GM23338 (cell line): ENCODE measurements around the gene COPB1. TPM values are rescaled to one million over a fixed set of nuclear protein-coding genes. Genes with fewer than 3 reads are reported as not detected.

Experiments used
- ATAC-seq: fragments of 200-7000 bp; cut with Tn5 transposase; 3 replicates; pipeline ENCODE4 v1.9.1; 2020
- DNase-seq: peaks from one replicate; pipeline ENCODE4 v3.0.0-alpha.2; 2015; ENCODE audit warnings: low spot score
- H2AFZ ChIP-seq: fragments of 200-600 bp; sonication (generic); 2 replicates; pipeline ENCODE4 v1.8.0; 2016; ENCODE audit warnings: antibody characterized with exemption, mild to moderate bottlenecking, moderate library complexity
- H3F3A ChIP-seq: fragments of 200-600 bp; sonication (generic); replicated peaks from 2 replicates; pipeline ENCODE4 v1.8.0; 2017; ENCODE audit warnings: antibody characterized with exemption, mixed run types, low read depth
- H3K27ac ChIP-seq: fragments of 200-600 bp; sonication (generic); 2 replicates; pipeline ENCODE4 v1.6.1; 2016; ENCODE audit warnings: low read depth
- H3K27me3 ChIP-seq: fragments of 200-600 bp; sonication (generic); 2 replicates; pipeline ENCODE4 v1.8.0; 2016; ENCODE audit warnings: mild to moderate bottlenecking, mixed run types, moderate library complexity; ENCODE audit not compliant: insufficient read depth
- H3K36me3 ChIP-seq: fragments of 200-600 bp; sonication (generic); 2 replicates; pipeline ENCODE4 v1.8.0; 2016; ENCODE audit warnings: mild to moderate bottlenecking; ENCODE audit not compliant: insufficient read depth
- H3K4me1 ChIP-seq: fragments of 200-600 bp; sonication (generic); 2 replicates; pipeline ENCODE4 v1.8.0; 2016; ENCODE audit warnings: mild to moderate bottlenecking, moderate library complexity; ENCODE audit not compliant: insufficient read depth
- H3K4me2 ChIP-seq: fragments of 200-600 bp; sonication (generic); 2 replicates; pipeline ENCODE4 v1.7.1; 2017; ENCODE audit warnings: mixed run types
- H3K4me3 ChIP-seq: fragments of 200-600 bp; sonication (generic); 2 replicates; pipeline ENCODE4 v1.6.1; 2016; ENCODE audit warnings: mixed run types
- H3K79me2 ChIP-seq: fragments of 200-600 bp; sonication (generic); replicated peaks from 2 replicates; pipeline ENCODE4 v1.8.0; 2017; ENCODE audit warnings: mild to moderate bottlenecking; ENCODE audit not compliant: insufficient read depth
- H3K9me2 ChIP-seq: fragments of 200-600 bp; sonication (generic); 2 replicates; pipeline ENCODE4 v1.8.0; 2017; ENCODE audit not compliant: insufficient read depth
- H4K20me1 ChIP-seq: fragments of 200-600 bp; sonication (generic); replicated peaks from 2 replicates; pipeline ENCODE4 v1.8.0; 2017; ENCODE audit warnings: mild to moderate bottlenecking; ENCODE audit not compliant: insufficient read depth
- H3K27ac Mint-ChIP-seq: 2 replicates; pipeline ENCODE4 v1.8.0; 2020; ENCODE audit warnings: inconsistent platforms, mild to moderate bottlenecking, moderate library complexity, mixed read lengths
- H3K27me3 Mint-ChIP-seq: 3 replicates; pipeline ENCODE4 v1.8.0; 2022; ENCODE audit warnings: low read depth, mild to moderate bottlenecking, moderate library complexity, mixed read lengths, inconsistent platforms; ENCODE audit not compliant: insufficient read depth, poor library complexity
- H3K36me3 Mint-ChIP-seq: 3 replicates; pipeline ENCODE4 v1.8.0; 2021; ENCODE audit warnings: low read depth, mild to moderate bottlenecking, inconsistent platforms, moderate library complexity, mixed read lengths
- H3K4me1 Mint-ChIP-seq: 3 replicates; pipeline ENCODE4 v1.8.0; 2020; ENCODE audit warnings: mild to moderate bottlenecking, inconsistent platforms, mixed read lengths
- H3K4me3 Mint-ChIP-seq: 3 replicates; pipeline ENCODE4 v1.8.0; 2021; ENCODE audit warnings: moderate library complexity, mild to moderate bottlenecking, inconsistent platforms, mixed read lengths
- H3K9me3 Mint-ChIP-seq: 3 replicates; pipeline ENCODE4 v1.8.0; 2020; ENCODE audit warnings: moderate library complexity, mild to moderate bottlenecking, inconsistent platforms, mixed read lengths
- CREB1 ChIP-seq: fragments of 250-450 bp; sonication (Bioruptor Pico); IDR thresholded peaks from 2 replicates; pipeline ENCODE4 v1.5.0; 2020; ENCODE audit warnings: low read depth, mild to moderate bottlenecking, moderate library complexity
- EZH2 ChIP-seq: fragments of 200-600 bp; sonication (generic); IDR thresholded peaks from one replicate; pipeline ENCODE4 v1.8.0; 2017; ENCODE audit warnings: antibody characterized with exemption, mild to moderate bottlenecking, low read depth; ENCODE audit not compliant: unreplicated experiment
- EZH2phosphoT487 ChIP-seq: fragments of 200-600 bp; sonication (generic); IDR thresholded peaks from one replicate; pipeline ENCODE4 v1.8.1; 2018; ENCODE audit warnings: antibody characterized with exemption; ENCODE audit not compliant: unreplicated experiment
- JUNB ChIP-seq: IDR thresholded peaks from one replicate; pipeline ENCODE4 v1.6.1; 2016; ENCODE audit warnings: antibody characterized with exemption; ENCODE audit not compliant: unreplicated experiment
- NANOG ChIP-seq: IDR thresholded peaks from 2 replicates; pipeline ENCODE4 v1.6.1; 2016; ENCODE audit warnings: antibody characterized with exemption, borderline replicate concordance
- POLR2AphosphoS5 ChIP-seq: IDR thresholded peaks from 2 replicates; pipeline ENCODE4 v1.6.1; 2016; ENCODE audit warnings: antibody characterized with exemption, low read depth
- STAT1 ChIP-seq: IDR thresholded peaks from one replicate; pipeline ENCODE4 v1.6.1; 2016; ENCODE audit warnings: antibody characterized with exemption; ENCODE audit not compliant: unreplicated experiment
- ZNF114 ChIP-seq: fragments of 250-450 bp; sonication (Bioruptor Pico); IDR thresholded peaks from 2 replicates; pipeline ENCODE4 v1.5.0; 2020; ENCODE audit warnings: mild to moderate bottlenecking, moderate library complexity
- ZNF331 ChIP-seq: fragments of 250-450 bp; sonication (Bioruptor Pico); IDR thresholded peaks from 2 replicates; pipeline ENCODE4 v1.5.0; 2020; ENCODE audit warnings: low read depth, mild to moderate bottlenecking, moderate library complexity
- long read RNA-seq: library from polyadenylated mRNA; unstranded; transcript quantifications from one replicate; pipeline ENCODE4 v2.0.0, GENCODE V29; 2020; ENCODE audit not compliant: unreplicated experiment
- polyA plus RNA-seq: library from polyadenylated mRNA; unstranded; fragments of >200 nt; fragmentation: Nextera tagmentation; extraction: Ambion mirVana; gene quantifications from 2 replicates; pipeline ENCODE4 v1.2.1, GENCODE V29; 2016
- total RNA-seq: library from RNA; depleted of rRNA; stranded (reverse); fragments of >200 nt; shearing (Covaris generic); gene quantifications from 2 replicates; pipeline ENCODE4 v1.2.3, GENCODE V29; 2014; rRNA removed
- TF ChIP-seq, protein P1 (sequence below): fragments of 250-450 bp; sonication (Bioruptor Pico); IDR thresholded peaks from 2 replicates; pipeline ENCODE4 v1.5.0; 2020; ENCODE audit warnings: mild to moderate bottlenecking, moderate library complexity
- TF ChIP-seq, protein P2 (sequence below), 2 experiments: fragments of 200-600 bp in 1 of 2; sonication (generic) in 1 of 2; conservative IDR thresholded peaks; 2 replicates each; pipeline versions ENCODE4 v1.5.1 to v1.6.1; 2016 to 2017; ENCODE audit warnings: antibody characterized with exemption in 2 of 2, low read depth in 2 of 2, mild to moderate bottlenecking in 2 of 2, moderate library complexity in 1 of 2
- TF ChIP-seq, protein P3 (sequence below): IDR thresholded peaks from 2 replicates; pipeline ENCODE4 v1.6.1; 2016; ENCODE audit warnings: antibody characterized with exemption

Gene COPB1, protein sequence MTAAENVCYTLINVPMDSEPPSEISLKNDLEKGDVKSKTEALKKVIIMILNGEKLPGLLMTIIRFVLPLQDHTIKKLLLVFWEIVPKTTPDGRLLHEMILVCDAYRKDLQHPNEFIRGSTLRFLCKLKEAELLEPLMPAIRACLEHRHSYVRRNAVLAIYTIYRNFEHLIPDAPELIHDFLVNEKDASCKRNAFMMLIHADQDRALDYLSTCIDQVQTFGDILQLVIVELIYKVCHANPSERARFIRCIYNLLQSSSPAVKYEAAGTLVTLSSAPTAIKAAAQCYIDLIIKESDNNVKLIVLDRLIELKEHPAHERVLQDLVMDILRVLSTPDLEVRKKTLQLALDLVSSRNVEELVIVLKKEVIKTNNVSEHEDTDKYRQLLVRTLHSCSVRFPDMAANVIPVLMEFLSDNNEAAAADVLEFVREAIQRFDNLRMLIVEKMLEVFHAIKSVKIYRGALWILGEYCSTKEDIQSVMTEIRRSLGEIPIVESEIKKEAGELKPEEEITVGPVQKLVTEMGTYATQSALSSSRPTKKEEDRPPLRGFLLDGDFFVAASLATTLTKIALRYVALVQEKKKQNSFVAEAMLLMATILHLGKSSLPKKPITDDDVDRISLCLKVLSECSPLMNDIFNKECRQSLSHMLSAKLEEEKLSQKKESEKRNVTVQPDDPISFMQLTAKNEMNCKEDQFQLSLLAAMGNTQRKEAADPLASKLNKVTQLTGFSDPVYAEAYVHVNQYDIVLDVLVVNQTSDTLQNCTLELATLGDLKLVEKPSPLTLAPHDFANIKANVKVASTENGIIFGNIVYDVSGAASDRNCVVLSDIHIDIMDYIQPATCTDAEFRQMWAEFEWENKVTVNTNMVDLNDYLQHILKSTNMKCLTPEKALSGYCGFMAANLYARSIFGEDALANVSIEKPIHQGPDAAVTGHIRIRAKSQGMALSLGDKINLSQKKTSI
- 94.7 and 104 TPM in 2 replicates for total RNA-seq
- polyA plus RNA-seq, result 39.6 and 42.3 TPM in 2 replicates
- long read RNA-seq, transcript COPB1-202 (22 exons, 3,382 nt), result major isoform, 7 of 30 reads
- long read RNA-seq, partial matches to known transcripts, result 20 of 30 reads
- long read RNA-seq, other reads (novel, unspliced or antisense), result 2 of 30 reads

DNA sequence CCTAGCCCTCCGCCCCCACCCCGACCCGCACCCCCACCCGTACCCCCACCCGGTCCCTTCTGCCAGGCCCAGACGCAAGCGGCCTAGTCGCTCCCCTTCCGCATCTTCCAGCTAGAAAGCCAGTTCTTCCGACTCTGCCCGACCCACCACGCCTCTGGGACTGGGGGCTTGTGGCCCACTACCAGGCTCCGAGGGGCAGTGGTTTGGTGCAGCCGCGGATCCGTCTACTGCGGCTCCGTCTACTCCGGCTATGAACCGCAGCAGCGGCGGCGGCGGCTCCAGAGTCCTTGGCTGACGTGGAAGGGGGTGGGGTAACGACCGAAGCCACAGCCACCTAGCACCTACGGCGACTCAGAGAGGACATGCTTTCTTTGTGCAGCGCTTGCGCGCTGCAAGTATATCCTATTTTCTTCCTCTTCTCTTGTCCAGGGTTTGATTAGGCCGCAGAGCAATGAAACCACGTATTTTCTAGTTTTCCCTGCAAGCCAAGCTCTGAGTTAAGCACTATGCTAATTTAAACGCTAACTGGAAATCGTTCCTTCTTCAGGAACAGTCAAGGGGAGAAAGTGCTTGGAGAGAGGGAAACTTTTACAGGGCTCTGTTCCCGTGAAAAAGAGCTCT lies at the start of gene COPB1:
Gene COPB1, minus strand, starts transcription at position 252 of the 621 bp plus-strand sequence. CDS start 883 bp downstream, outside the sequence.
- Mint-ChIP-seq H3K36me3 (peaks cover 22% of the 10 kb centered on the region; the same call in 2 of the 3 replicates), H3K4me1 (peaks cover 4% of the 10 kb centered on the region; the same call in 1 of the 3 replicates), H3K4me3 (peak within 1 kb of the TSS; percentile 91), H3K27ac (peak within 1 kb of the TSS; percentile 98), H3K9me3 (no peaks in the 10 kb centered on the region), H3K27me3 (peaks cover 2% of the 10 kb centered on the region)
- Histone ChIP-seq H3K27me3 (no peaks in the 10 kb centered on the region), H3K9me2 (no peaks in the 10 kb centered on the region), H4K20me1 (no peaks in the 10 kb centered on the region), H3F3A (no peaks in the 10 kb centered on the region), H3K79me2 (peaks cover 26% of the 10 kb centered on the region), H2AFZ (peak within 1 kb of the TSS; percentile 63; the same call in 1 of the 2 replicates), H3K36me3 (peaks cover 14% of the 10 kb centered on the region), H3K27ac (peak within 1 kb of the TSS; percentile 51), H3K4me3 (peak within 1 kb of the TSS; percentile 60), H3K4me2 (peak within 1 kb of the TSS; percentile 81), H3K4me1 (no peaks in the 10 kb centered on the region)
- ATAC-seq (peak; percentile 97), DNase-seq (peak; percentile 95)
- TF ChIP-seq STAT1 (no peak), NANOG (no peak), JUNB (no peak), POLR2AphosphoS5 (peak; percentile 94), ZNF114 (CRISPR knock-in tag) (no peak), EZH2phosphoT487 (no peak), EZH2 (no peak), ZNF331 (CRISPR knock-in tag) (no peak), CREB1 (CRISPR knock-in tag) (peak; percentile 85)
- TF ChIP-seq, protein P1, sequence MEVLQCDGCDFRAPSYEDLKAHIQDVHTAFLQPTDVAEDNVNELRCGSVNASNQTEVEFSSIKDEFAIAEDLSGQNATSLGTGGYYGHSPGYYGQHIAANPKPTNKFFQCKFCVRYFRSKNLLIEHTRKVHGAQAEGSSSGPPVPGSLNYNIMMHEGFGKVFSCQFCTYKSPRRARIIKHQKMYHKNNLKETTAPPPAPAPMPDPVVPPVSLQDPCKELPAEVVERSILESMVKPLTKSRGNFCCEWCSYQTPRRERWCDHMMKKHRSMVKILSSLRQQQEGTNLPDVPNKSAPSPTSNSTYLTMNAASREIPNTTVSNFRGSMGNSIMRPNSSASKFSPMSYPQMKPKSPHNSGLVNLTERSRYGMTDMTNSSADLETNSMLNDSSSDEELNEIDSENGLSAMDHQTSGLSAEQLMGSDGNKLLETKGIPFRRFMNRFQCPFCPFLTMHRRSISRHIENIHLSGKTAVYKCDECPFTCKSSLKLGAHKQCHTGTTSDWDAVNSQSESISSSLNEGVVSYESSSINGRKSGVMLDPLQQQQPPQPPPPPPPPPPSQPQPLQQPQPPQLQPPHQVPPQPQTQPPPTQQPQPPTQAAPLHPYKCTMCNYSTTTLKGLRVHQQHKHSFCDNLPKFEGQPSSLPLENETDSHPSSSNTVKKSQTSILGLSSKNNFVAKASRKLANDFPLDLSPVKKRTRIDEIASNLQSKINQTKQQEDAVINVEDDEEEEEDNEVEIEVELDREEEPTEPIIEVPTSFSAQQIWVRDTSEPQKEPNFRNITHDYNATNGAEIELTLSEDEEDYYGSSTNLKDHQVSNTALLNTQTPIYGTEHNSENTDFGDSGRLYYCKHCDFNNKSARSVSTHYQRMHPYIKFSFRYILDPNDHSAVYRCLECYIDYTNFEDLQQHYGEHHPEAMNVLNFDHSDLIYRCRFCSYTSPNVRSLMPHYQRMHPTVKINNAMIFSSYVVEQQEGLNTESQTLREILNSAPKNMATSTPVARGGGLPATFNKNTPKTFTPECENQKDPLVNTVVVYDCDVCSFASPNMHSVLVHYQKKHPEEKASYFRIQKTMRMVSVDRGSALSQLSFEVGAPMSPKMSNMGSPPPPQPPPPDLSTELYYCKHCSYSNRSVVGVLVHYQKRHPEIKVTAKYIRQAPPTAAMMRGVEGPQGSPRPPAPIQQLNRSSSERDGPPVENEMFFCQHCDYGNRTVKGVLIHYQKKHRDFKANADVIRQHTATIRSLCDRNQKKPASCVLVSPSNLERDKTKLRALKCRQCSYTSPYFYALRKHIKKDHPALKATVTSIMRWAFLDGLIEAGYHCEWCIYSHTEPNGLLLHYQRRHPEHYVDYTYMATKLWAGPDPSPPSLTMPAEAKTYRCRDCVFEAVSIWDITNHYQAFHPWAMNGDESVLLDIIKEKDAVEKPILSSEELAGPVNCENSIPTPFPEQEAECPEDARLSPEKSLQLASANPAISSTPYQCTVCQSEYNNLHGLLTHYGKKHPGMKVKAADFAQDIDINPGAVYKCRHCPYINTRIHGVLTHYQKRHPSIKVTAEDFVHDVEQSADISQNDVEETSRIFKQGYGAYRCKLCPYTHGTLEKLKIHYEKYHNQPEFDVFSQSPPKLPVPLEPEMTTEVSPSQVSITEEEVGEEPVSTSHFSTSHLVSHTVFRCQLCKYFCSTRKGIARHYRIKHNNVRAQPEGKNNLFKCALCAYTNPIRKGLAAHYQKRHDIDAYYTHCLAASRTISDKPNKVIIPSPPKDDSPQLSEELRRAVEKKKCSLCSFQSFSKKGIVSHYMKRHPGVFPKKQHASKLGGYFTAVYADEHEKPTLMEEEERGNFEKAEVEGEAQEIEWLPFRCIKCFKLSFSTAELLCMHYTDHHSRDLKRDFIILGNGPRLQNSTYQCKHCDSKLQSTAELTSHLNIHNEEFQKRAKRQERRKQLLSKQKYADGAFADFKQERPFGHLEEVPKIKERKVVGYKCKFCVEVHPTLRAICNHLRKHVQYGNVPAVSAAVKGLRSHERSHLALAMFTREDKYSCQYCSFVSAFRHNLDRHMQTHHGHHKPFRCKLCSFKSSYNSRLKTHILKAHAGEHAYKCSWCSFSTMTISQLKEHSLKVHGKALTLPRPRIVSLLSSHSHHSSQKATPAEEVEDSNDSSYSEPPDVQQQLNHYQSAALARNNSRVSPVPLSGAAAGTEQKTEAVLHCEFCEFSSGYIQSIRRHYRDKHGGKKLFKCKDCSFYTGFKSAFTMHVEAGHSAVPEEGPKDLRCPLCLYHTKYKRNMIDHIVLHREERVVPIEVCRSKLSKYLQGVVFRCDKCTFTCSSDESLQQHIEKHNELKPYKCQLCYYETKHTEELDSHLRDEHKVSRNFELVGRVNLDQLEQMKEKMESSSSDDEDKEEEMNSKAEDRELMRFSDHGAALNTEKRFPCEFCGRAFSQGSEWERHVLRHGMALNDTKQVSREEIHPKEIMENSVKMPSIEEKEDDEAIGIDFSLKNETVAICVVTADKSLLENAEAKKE (CRISPR knock-in tag), result no peak
- TF ChIP-seq, protein P2, sequence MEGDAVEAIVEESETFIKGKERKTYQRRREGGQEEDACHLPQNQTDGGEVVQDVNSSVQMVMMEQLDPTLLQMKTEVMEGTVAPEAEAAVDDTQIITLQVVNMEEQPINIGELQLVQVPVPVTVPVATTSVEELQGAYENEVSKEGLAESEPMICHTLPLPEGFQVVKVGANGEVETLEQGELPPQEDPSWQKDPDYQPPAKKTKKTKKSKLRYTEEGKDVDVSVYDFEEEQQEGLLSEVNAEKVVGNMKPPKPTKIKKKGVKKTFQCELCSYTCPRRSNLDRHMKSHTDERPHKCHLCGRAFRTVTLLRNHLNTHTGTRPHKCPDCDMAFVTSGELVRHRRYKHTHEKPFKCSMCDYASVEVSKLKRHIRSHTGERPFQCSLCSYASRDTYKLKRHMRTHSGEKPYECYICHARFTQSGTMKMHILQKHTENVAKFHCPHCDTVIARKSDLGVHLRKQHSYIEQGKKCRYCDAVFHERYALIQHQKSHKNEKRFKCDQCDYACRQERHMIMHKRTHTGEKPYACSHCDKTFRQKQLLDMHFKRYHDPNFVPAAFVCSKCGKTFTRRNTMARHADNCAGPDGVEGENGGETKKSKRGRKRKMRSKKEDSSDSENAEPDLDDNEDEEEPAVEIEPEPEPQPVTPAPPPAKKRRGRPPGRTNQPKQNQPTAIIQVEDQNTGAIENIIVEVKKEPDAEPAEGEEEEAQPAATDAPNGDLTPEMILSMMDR (conservative IDR thresholded peaks at IDR 0.05; ENCODE audit: low read depth in 2 of 2), result no peak
- TF ChIP-seq, protein P3, sequence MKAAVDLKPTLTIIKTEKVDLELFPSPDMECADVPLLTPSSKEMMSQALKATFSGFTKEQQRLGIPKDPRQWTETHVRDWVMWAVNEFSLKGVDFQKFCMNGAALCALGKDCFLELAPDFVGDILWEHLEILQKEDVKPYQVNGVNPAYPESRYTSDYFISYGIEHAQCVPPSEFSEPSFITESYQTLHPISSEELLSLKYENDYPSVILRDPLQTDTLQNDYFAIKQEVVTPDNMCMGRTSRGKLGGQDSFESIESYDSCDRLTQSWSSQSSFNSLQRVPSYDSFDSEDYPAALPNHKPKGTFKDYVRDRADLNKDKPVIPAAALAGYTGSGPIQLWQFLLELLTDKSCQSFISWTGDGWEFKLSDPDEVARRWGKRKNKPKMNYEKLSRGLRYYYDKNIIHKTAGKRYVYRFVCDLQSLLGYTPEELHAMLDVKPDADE, result 0 out of 2 replicates have a peak, but pooled peaks have one; percentile 13
